Thyroid gland (tissue), 4 donors: ENCODE results near the gene NSDHL. TPM values are rescaled to one million over a fixed set of nuclear protein-coding genes. Genes with fewer than 3 reads are reported as not detected.

Source experiments
- DNase-seq, 2 donors: peaks; one replicate each; pipeline ENCODE4 v3.0.0-alpha.2; 2019
- H3K27ac ChIP-seq, 3 donors: fragments of 200-600 bp; sonication (generic); 1 replicate in 2 of 3; 2 replicates in 1 of 3; pipeline ENCODE4 v1.5.1; 2016 to 2019; ENCODE audit warnings: mild to moderate bottlenecking in 1 of 3, moderate library complexity in 1 of 3
- H3K27me3 ChIP-seq: fragments of 200-600 bp; sonication (generic); one replicate; pipeline ENCODE4 v1.5.1; 2019
- H3K36me3 ChIP-seq, 2 donors: fragments of 200-600 bp; sonication (generic); one replicate each; pipeline ENCODE4 v1.5.1; 2016 to 2019
- H3K4me1 ChIP-seq, 2 donors: fragments of 200-600 bp; sonication (generic); one replicate each; pipeline ENCODE4 v1.5.1; 2017 to 2019
- H3K4me3 ChIP-seq, 3 donors: fragments of 200-600 bp; sonication (generic); replicated peaks in 1 of 3; 1 replicate in 2 of 3; 2 replicates in 1 of 3; pipeline ENCODE4 v1.5.1; 2016; ENCODE audit warnings: mild to moderate bottlenecking in 1 of 3
- H3K9me3 ChIP-seq: fragments of 200-600 bp; sonication (generic); one replicate; pipeline ENCODE4 v1.5.1; 2017
- CTCF ChIP-seq, 6 experiments: fragments of 200-600 bp in 3 of 6; fragments of 450-650 bp in 3 of 6; sonication (generic) in 3 of 6; IDR thresholded peaks; one replicate each; pipeline ENCODE4 v1.5.1; 2016 to 2019; ENCODE audit warnings: antibody characterized with exemption in 6 of 6, mild to moderate bottlenecking in 2 of 6, inconsistent platforms in 1 of 6, moderate library complexity in 1 of 6
- POLR2A ChIP-seq, 2 donors: fragments of 450-650 bp; IDR thresholded peaks; one replicate each; pipeline ENCODE4 v1.6.1; 2017; ENCODE audit warnings: antibody characterized with exemption in 2 of 2, mild to moderate bottlenecking in 2 of 2, moderate library complexity in 1 of 2
- WGBS, 2 donors: methylation state at CpG; one replicate each; pipeline ENCODE4 v1.1.5; 2017; 5-methylcytosine and 5-hydroxymethylcytosine counted together
- intact Hi-C: fragments of 100-400 bp; cut with DNase I; formaldehyde crosslinking; loops from one replicate; pipeline ENCODE4 v1.15.1; 2023
- total RNA-seq, 4 donors: library from RNA; depleted of rRNA; stranded (reverse); fragments of >200 nt; gene quantifications; one replicate each; pipeline ENCODE4 v1.2.3, GENCODE V29; 2016

The NSDHL gene
- total RNA-seq, 4 donors from 2014 or later = 11.2 to 20.3 (median 17.0) TPM

- H3K9me3 ChIP-seq = no peaks in the 10 kb centered on the region
- TF ChIP-seq CTCF (IDR thresholded peaks at IDR 0.05) = no peak
- TF ChIP-seq POLR2A (IDR thresholded peaks at IDR 0.05) = no peak
- DNase-seq = peak; percentile 80 to 82
- intact Hi-C loops = no loop called here
- H3K27ac ChIP-seq = peak overlapping the region in 2 of 3 donors; percentile 37 to 56
- 57 to 74% methylated on average over 1 to 15 of the region's 16 CpGs for WGBS, 2 donors
- no peak overlapping the region for H3K4me3 ChIP-seq
- H3K4me1 ChIP-seq = peaks cover 0 to 12% of the 10 kb centered on the region in 2 donors
- H3K27me3 ChIP-seq = no peaks in the 10 kb centered on the region
- H3K36me3 ChIP-seq = no peaks in the 10 kb centered on the region
Observed at GRCh38 chrX:152878976-152879755, 48.3 kb downstream of the NSDHL start.

GRCh38 chrX:152881289-152881688, 50.4 kb downstream of the NSDHL start:
- no peak for TF ChIP-seq POLR2A (IDR thresholded peaks at IDR 0.05)
- 93 to 95% methylated on average over 2 of the region's 2 CpGs for WGBS, 2 donors
- no peak for DNase-seq

GRCh38 chrX:152884171-152884570, 53.3 kb downstream of the NSDHL start:
- Histone ChIP-seq H3K9me3 (no peaks in the 10 kb centered on the region), H3K4me3 (no peak overlapping the region), H3K4me1 (no peaks in the 10 kb centered on the region), H3K36me3 (no peaks in the 10 kb centered on the region), H3K27me3 (no peaks in the 10 kb centered on the region), H3K27ac (no peak overlapping the region)
- no peak for DNase-seq
- whole genome bisulfite sequencing, 2 donors = 70 to 100% methylated on average over 2 to 5 of the region's 6 CpGs
- intact Hi-C loops = no loop called here
- TF ChIP-seq POLR2A (IDR thresholded peaks at IDR 0.05) (no peak), CTCF (IDR thresholded peaks at IDR 0.05) (no peak)

More at GRCh38 chrX:152881289-152881688, 50.4 kb downstream of the NSDHL start:
- Histone ChIP-seq H3K4me1 (peaks cover 0 to 12% of the 10 kb centered on the region in 2 donors), H3K9me3 (no peaks in the 10 kb centered on the region), H3K27me3 (no peaks in the 10 kb centered on the region), H3K36me3 (no peaks in the 10 kb centered on the region), H3K27ac (no peak overlapping the region), H3K4me3 (no peak overlapping the region)
- intact Hi-C loops = no loop called here

DNA sequence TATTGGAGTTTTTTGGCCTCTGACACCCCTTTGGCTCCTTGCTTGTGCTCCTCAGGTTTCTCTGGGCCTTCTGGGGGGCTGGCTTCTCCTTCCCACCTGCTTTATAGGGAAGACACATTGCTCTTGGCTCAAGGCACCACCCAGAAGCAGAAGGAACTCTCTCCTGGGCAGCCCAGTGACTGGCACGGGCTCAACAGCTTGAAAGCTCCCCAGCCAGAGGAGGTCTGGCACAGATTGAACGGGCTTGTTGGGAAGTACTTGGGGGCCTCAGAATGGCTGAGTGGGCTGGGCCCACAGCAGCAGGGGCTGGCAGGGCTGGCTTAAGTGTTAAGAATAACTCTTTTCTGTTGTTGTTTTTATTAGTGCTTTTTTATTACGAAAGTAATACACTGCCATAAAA, 55.9 kb downstream of the NSDHL start:
- peak; percentile 63 to 66 for DNase-seq
- WGBS, 2 donors = 13 to 22% methylated on average over 2 to 3 of the region's 3 CpGs
- H3K27ac ChIP-seq = no peak overlapping the region
- no peaks in the 10 kb centered on the region for H3K4me1 ChIP-seq
- H3K9me3 ChIP-seq = no peaks in the 10 kb centered on the region
- intact Hi-C loops = no loop called here
- no peaks in the 10 kb centered on the region for H3K27me3 ChIP-seq
- no peak for TF ChIP-seq CTCF (IDR thresholded peaks at IDR 0.05)
- no peak for TF ChIP-seq POLR2A (IDR thresholded peaks at IDR 0.05)
- H3K4me3 ChIP-seq = no peak overlapping the region
- H3K36me3 ChIP-seq = no peaks in the 10 kb centered on the region

- intact Hi-C loops = no loop called here
- no peak for DNase-seq
- TF ChIP-seq POLR2A (IDR thresholded peaks at IDR 0.05) (no peak), CTCF (IDR thresholded peaks at IDR 0.05) (no peak)
- Histone ChIP-seq H3K36me3 (no peaks in the 10 kb centered on the region), H3K4me3 (no peak overlapping the region), H3K27ac (no peak overlapping the region), H3K9me3 (no peaks in the 10 kb centered on the region), H3K4me1 (no peaks in the 10 kb centered on the region), H3K27me3 (no peaks in the 10 kb centered on the region)
- 82 to 93% methylated on average over 3 to 4 of the region's 4 CpGs for WGBS, 2 donors
Observed at GRCh38 chrX:152892499-152892898, 61.6 kb downstream of the NSDHL start.
